ENCODE data around the gene ULK4. TPM values are rescaled to one million over a fixed set of nuclear protein-coding genes. Genes with fewer than 3 reads are reported as not detected.

Gene ULK4
- total RNA-seq, 2 donors from 2014 or later: 11.1 to 17.9 TPM

- no peak for TF ChIP-seq CTCF (conservative IDR thresholded peaks at IDR 0.05)
- Mint-ChIP-seq H3K4me1 (peaks cover 10% of the 10 kb centered on the region), H3K27me3 (ENCODE audit: insufficient read depth) (no peaks in the 10 kb centered on the region), H3K9me3 (no peaks in the 10 kb centered on the region), H3K27ac (no peak overlapping the region), H3K36me3 (ENCODE audit: low read depth) (no peaks in the 10 kb centered on the region), H3K4me3 (no peak overlapping the region)
- Histone ChIP-seq H3K4me1 (ENCODE audit: control insufficient read depth, insufficient read depth, low read length) (no peaks in the 10 kb centered on the region), H3K9me3 (ENCODE audit: control insufficient read depth, low read length) (no peaks in the 10 kb centered on the region), H3K9ac (ENCODE audit: extremely low read depth, low read length, poor library complexity, severe bottlenecking) (no peak overlapping the region), H3K4me3 (ENCODE audit: low read length) (no peak overlapping the region), H3K36me3 (ENCODE audit: control insufficient read depth, insufficient read depth, low read length) (no peaks in the 10 kb centered on the region), H3K27me3 (ENCODE audit: control insufficient read depth, insufficient read depth, low read length, poor library complexity, severe bottlenecking) (no peaks in the 10 kb centered on the region), H3K27ac (ENCODE audit: low read depth, low read length) (no peak overlapping the region)
- 60 to 89% methylated on average over 1 to 3 of the region's 3 CpGs for WGBS, 2 experiments (ENCODE audit: insufficient coverage in 1 of 2, insufficient read length in 1 of 2)
- no peak for DNase-seq
Measured at GRCh38 chr3:41295740-41296139, 666.2 kb downstream of the ULK4 start.

GRCh38 chr3:41293169-41293681, 668.7 kb downstream of the ULK4 start:
- no peak for TF ChIP-seq CTCF (conservative IDR thresholded peaks at IDR 0.05)
- Histone ChIP-seq H3K27ac (ENCODE audit: low read depth, low read length) (no peak overlapping the region), H3K4me1 (ENCODE audit: control insufficient read depth, insufficient read depth, low read length) (no peaks in the 10 kb centered on the region), H3K9ac (ENCODE audit: extremely low read depth, low read length, poor library complexity, severe bottlenecking) (no peak overlapping the region), H3K27me3 (ENCODE audit: control insufficient read depth, insufficient read depth, low read length, poor library complexity, severe bottlenecking) (no peaks in the 10 kb centered on the region), H3K4me3 (ENCODE audit: low read length) (no peak overlapping the region), H3K36me3 (ENCODE audit: control insufficient read depth, insufficient read depth, low read length) (no peaks in the 10 kb centered on the region), H3K9me3 (ENCODE audit: control insufficient read depth, low read length) (no peaks in the 10 kb centered on the region)
- H3K4me3 Mint-ChIP-seq: no peak overlapping the region
- no peak overlapping the region for H3K27ac Mint-ChIP-seq
- H3K36me3 Mint-ChIP-seq (ENCODE audit: low read depth): no peaks in the 10 kb centered on the region
- no peaks in the 10 kb centered on the region for H3K9me3 Mint-ChIP-seq
- 88% methylated on average over 1 of the region's 1 CpG; no CpG with 5 or more reads in 1 of the 2 experiments for WGBS, 2 experiments (ENCODE audit: insufficient coverage in 1 of 2, insufficient read length in 1 of 2)
- no peaks in the 10 kb centered on the region for H3K27me3 Mint-ChIP-seq (ENCODE audit: insufficient read depth)
- no peak for DNase-seq
- peaks cover 16% of the 10 kb centered on the region for H3K4me1 Mint-ChIP-seq

GRCh38 chr3:41290736-41291135, 671.2 kb downstream of the ULK4 start:
- 93% methylated on average over 4 of the region's 4 CpGs for WGBS, 2 experiments (ENCODE audit: insufficient coverage in 1 of 2, insufficient read length in 1 of 2)
- H3K27me3 ChIP-seq (ENCODE audit: control insufficient read depth, insufficient read depth, low read length, poor library complexity, severe bottlenecking): no peaks in the 10 kb centered on the region
- no peaks in the 10 kb centered on the region for H3K9me3 ChIP-seq (ENCODE audit: control insufficient read depth, low read length)
- no peak for TF ChIP-seq CTCF (conservative IDR thresholded peaks at IDR 0.05)
- H3K36me3 ChIP-seq (ENCODE audit: control insufficient read depth, insufficient read depth, low read length): no peaks in the 10 kb centered on the region
- Mint-ChIP-seq H3K27ac (peak overlapping the region; percentile 2), H3K9me3 (no peaks in the 10 kb centered on the region), H3K36me3 (ENCODE audit: low read depth) (no peaks in the 10 kb centered on the region), H3K4me1 (peaks cover 28% of the 10 kb centered on the region), H3K4me3 (no peak overlapping the region), H3K27me3 (ENCODE audit: insufficient read depth) (no peaks in the 10 kb centered on the region)
- H3K27ac ChIP-seq (ENCODE audit: low read depth, low read length): no peak overlapping the region
- H3K4me1 ChIP-seq (ENCODE audit: control insufficient read depth, insufficient read depth, low read length): no peaks in the 10 kb centered on the region
- DNase-seq: no peak
- H3K9ac ChIP-seq (ENCODE audit: extremely low read depth, low read length, poor library complexity, severe bottlenecking): no peak overlapping the region
- no peak overlapping the region for H3K4me3 ChIP-seq (ENCODE audit: low read length)

Measured in endodermal cell (in vitro differentiated cells).